Smooth muscle cell of bladder (primary cell): ENCODE results near the gene PLIN3. TPM values are rescaled to one million over a fixed set of nuclear protein-coding genes. Genes with fewer than 3 reads are reported as not detected.

Source experiments
- total RNA-seq: library from RNA; depleted of rRNA; stranded (reverse); fragments of >200 nt; gene quantifications from 2 replicates; pipeline ENCODE4 v1.2.3, GENCODE V29; 2014

Gene PLIN3
- total RNA-seq, result 237 and 246 TPM in 2 replicates

GRCh38 chr19:4867534-4868285, at the start of gene PLIN3:
PLIN3 (minus strand) TSS chr19:4867667; CDS start chr19:4861394, 6,273 bp downstream.

GRCh38 chr19:4909156-4909896, 41.9 kb upstream of the PLIN3 start, which contains the start of gene UHRF1:
UHRF1 (plus strand) TSS chr19:4909501; CDS start chr19:4910886, 1,385 bp downstream.

GRCh38 chr19:4902796-4903195, 35.3 kb upstream of the PLIN3 start, which contains the start of gene ARRDC5:
ARRDC5 (minus strand) TSS chr19:4902896; CDS start chr19:4902825, 71 bp downstream.

GRCh38 chr19:4831304-4831978, 36.0 kb downstream of the PLIN3 start, which contains the start of gene TICAM1:
TICAM1 (minus strand) TSS chr19:4831712; CDS start chr19:4818377, 13,335 bp downstream.

GRCh38 chr19:4791183-4792018, 76.1 kb downstream of the PLIN3 start, which contains the start of gene FEM1A:
FEM1A (plus strand) TSS chr19:4791734; CDS start chr19:4791855, 121 bp downstream.

Other genes with a start within 250 kb of the PLIN3 start
- gene TNFAIP8L1, start 228.2 kb downstream of the PLIN3 start, total RNA-seq, result 0.85 and 1.2 TPM in 2 replicates
- gene MYDGF, start 197.3 kb downstream of the PLIN3 start, total RNA-seq, result 353 and 419 TPM in 2 replicates
- gene DPP9, start 143.8 kb downstream of the PLIN3 start, total RNA-seq, result 18.8 and 23.5 TPM in 2 replicates
- 9.0 and 11.8 TPM in 2 replicates for gene FEM1A, start 75.9 kb downstream of the PLIN3 start, total RNA-seq
- gene TICAM1, start 36.0 kb downstream of the PLIN3 start, total RNA-seq, result 1.1 and 1.4 TPM in 2 replicates
- gene ARRDC5, start 35.2 kb upstream of the PLIN3 start, total RNA-seq, result not detected in 2 replicates
- 5.8 and 6.2 TPM in 2 replicates for gene UHRF1, start 41.8 kb upstream of the PLIN3 start, total RNA-seq
- gene KDM4B, start 101.4 kb upstream of the PLIN3 start, total RNA-seq, result 10.4 and 17.7 TPM in 2 replicates